Esophagus squamous epithelium (tissue), 4 donors: Measurements from ENCODE around the gene LRRC28.
"Not testable (repeated sequence)": the region's sequence is repeated elsewhere in the genome, so short reads cannot be mapped to it uniquely, and the experiment has no call there.

Experiments used
- POLR2A ChIP-seq, 4 donors: fragments of 450-650 bp; IDR thresholded peaks; one replicate each; pipeline ENCODE4 v1.6.1; 2017; ENCODE audit warnings: antibody characterized with exemption in 4 of 4, mild to moderate bottlenecking in 4 of 4, moderate library complexity in 3 of 4
- TF ChIP-seq, protein P1 (sequence below), 6 experiments: fragments of 450-650 bp in 4 of 6; fragments of 200-600 bp in 2 of 6; sonication (generic) in 2 of 6; IDR thresholded peaks; one replicate each; pipeline ENCODE4 v1.5.1; 2016 to 2019; ENCODE audit warnings: antibody characterized with exemption in 6 of 6, mild to moderate bottlenecking in 4 of 6, moderate library complexity in 4 of 6

DNA sequence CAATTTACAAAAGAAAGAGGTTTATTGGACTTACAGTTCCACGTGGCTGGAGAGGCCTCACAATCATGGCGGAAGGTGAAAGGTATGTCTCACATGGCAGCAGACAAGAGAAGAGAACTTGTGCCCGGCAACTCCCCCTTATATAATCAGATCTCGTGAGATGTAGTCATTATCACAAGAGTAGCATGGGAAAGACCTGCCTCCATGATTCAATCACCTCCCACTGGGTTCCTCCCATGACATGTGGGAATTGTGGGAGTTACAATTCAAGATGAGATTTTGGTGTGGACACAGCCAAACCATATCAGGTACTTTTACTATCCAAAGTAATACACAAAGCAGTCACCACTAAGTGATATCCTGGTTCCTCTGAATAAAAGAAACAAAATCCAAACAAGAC is 149.9 kb downstream of the LRRC28 start:
- TF ChIP-seq, protein P1, sequence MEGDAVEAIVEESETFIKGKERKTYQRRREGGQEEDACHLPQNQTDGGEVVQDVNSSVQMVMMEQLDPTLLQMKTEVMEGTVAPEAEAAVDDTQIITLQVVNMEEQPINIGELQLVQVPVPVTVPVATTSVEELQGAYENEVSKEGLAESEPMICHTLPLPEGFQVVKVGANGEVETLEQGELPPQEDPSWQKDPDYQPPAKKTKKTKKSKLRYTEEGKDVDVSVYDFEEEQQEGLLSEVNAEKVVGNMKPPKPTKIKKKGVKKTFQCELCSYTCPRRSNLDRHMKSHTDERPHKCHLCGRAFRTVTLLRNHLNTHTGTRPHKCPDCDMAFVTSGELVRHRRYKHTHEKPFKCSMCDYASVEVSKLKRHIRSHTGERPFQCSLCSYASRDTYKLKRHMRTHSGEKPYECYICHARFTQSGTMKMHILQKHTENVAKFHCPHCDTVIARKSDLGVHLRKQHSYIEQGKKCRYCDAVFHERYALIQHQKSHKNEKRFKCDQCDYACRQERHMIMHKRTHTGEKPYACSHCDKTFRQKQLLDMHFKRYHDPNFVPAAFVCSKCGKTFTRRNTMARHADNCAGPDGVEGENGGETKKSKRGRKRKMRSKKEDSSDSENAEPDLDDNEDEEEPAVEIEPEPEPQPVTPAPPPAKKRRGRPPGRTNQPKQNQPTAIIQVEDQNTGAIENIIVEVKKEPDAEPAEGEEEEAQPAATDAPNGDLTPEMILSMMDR (IDR thresholded peaks at IDR 0.05) = not testable (repeated sequence)
- TF ChIP-seq POLR2A (IDR thresholded peaks at IDR 0.05) = not testable (repeated sequence)
